T-helper 2 cell (primary cell): ENCODE data around the gene CCNA2.
A peak's percentile ranks its signal among the peaks of the same experiment; 100 is the strongest.

Experiments
- DNase-seq, 5 experiments: peaks; one replicate each; pipeline versions ENCODE4 v3.0.0 to v3.0.0-alpha.2; 2012 to 2022
- total RNA-seq, 2 donors: gene quantifications; one replicate each; lab custom pipeline; 2026; lab: John Stamatoyannopoulos, UW

Gene CCNA2
- total RNA-seq: 2.5 to 5.0 reads per million in 2 donors

DNA sequence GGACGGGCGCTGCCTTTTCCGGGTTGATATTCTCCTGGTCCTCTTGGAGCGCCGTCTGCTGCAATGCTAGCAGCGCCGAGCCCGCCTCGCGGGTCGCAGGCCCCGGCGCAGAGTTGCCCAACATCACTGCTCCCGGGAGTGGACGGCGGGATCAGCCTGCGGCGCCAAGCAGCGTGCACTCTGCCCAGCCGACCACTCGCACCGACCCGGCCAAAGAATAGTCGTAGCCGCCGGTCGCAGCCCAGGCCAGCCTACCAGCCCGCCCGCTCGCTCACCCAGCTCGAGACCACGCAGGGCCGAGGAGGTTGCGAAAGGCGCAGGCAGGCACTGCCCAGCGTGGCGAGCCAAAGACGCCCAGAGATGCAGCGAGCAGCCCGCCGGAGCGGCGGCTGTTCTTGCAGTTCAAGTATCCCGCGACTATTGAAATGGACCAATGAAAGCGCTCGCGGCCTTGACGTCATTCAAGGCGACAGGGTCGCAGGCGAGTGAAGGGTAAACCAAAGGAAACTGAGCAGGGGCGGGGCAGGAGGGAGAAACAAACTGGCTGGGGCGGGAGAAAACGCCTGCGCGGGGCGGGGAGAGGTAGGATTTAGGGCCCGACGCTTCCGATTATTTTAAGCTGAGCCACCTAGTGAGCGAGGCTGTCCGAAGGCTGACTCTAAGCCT is at the start of gene CCNA2:
CCNA2 (minus strand) TSS at position 379 of the 666 bp plus-strand sequence; CDS start at position 124, 255 bp downstream.
- DNase-seq: peak; percentile 86 to 98 (median 92)

- peak; percentile 81 to 96 (median 92) for DNase-seq
These were observed 46.4 kb upstream of the CCNA2 start, which contains the start of gene BBS7 for GRCh38 chr4:121869841-121870822. Gene BBS7 (minus strand): TSS chr4:121870474. CDS start chr4:121870313, 161 bp downstream.

- DNase-seq: no peak
These were observed 40.1 kb upstream of the CCNA2 start for GRCh38 chr4:121863799-121864198.

DNA sequence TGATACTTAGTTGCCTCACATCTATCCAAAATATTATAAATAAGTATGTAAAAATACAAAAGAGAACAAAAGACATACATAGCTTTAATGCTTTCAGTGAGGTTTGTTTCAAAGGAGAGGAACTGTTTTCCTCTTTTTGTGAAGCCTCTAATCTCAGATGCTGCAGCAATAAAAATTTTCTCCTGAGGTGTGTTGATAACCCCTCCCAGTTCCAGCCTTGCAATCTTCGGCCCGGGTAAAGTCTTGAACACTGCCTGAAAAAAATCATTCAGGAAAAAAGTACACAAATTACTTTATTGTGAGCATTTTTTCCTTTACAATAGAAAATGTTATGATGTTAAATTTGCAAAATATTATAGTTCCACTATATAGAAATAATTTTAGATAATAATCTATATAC is 37.7 kb upstream of the CCNA2 start:
- no peak for DNase-seq

- no peak for DNase-seq
These were observed 36.4 kb upstream of the CCNA2 start for GRCh38 chr4:121860121-121860520.

DNA sequence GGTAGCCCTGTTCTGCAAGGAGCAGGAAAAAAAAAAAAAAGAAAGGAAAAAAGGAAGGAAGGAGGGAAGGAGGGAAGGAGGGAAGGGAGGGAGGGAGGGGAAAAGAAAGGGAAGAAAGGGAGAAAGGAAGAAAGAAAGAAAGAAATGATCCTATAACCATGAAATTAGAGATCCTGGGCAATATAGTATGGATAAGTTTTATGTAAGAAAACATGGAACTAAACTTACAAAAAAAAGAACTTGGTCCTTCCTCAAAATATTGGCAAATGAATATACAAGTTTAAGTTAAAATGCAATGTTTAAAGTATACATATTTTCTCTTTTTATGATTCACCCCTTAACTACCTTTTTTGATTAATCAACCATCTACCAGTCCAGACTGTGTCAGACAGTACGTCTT is 27.7 kb upstream of the CCNA2 start:
- no peak for DNase-seq

- peak in 1 of 5 experiments; percentile 32 for DNase-seq
These were observed 23.0 kb upstream of the CCNA2 start for GRCh38 chr4:121846662-121847061.

DNA sequence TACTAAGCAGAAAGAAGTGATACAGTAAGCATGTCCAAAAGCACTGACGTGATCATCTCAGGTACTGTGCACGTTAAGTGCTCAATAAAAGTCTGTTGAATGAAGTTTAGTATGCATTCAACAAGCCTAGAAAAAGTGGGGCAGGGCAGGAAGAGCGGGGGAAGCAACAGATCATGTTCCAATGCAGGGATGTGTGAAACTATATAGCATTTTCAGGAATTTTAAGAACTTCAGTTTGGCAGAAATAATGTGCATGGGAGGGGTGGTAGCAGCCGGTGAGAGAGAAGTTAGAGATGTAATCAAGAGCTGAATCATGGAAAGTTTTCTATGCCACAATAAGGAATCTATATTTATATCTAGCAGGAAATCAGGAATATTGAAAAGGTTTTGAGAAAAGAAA is 19.2 kb upstream of the CCNA2 start:
- no peak for DNase-seq

GRCh38 chr4:121838136-121838535 is 14.5 kb upstream of the CCNA2 start:
- DNase-seq: no peak

- no peak for DNase-seq
These were observed 5.8 kb upstream of the CCNA2 start for GRCh38 chr4:121829511-121829910.

- no peak for DNase-seq
These were observed 4.2 kb upstream of the CCNA2 start for GRCh38 chr4:121827853-121828252.

- DNase-seq: no peak
These were observed 1.3 kb upstream of the CCNA2 start for GRCh38 chr4:121824950-121825349.

DNA sequence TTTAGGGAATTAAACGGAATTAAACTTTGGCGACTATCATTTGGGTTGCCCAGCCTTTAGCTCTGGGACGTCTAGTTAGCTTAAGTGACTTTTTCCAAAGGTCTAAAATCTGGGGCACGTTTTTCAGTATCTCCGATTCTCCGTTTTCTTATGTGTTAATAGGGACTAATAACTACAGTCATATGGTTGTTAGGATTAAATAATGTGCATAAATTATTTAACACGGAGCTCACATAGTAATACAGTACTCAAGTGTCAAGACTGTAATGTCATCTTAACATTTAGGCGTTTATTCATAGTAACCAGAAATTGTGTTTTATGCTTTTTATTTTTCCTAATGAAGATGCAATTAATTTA is 466 bp upstream of the CCNA2 start:
- DNase-seq: no peak

GRCh38 chr4:121822796-121823504 is 733 bp downstream of the CCNA2 start:
- DNase-seq: peak in 4 of 5 experiments; percentile 6 to 75 (median 11)

DNA sequence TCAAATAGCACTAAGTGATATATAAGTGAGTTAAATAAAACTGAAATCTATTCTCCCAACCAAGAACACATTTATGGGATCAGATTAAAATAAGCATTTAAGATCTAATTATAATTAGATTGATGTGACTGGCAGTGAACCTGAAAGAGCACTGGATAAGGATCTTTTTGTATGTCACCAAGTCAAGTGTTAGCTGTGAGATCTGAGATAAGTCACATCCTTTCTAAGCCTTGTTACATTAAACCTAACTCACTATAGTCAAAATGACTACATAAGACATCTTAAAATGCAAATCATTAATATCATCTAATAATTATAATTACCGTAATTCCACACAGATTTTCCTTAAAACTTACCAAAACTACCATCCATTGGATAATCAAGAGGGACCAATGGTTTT is 1.6 kb downstream of the CCNA2 start:
- peak in 1 of 5 experiments; percentile 70 for DNase-seq

DNA sequence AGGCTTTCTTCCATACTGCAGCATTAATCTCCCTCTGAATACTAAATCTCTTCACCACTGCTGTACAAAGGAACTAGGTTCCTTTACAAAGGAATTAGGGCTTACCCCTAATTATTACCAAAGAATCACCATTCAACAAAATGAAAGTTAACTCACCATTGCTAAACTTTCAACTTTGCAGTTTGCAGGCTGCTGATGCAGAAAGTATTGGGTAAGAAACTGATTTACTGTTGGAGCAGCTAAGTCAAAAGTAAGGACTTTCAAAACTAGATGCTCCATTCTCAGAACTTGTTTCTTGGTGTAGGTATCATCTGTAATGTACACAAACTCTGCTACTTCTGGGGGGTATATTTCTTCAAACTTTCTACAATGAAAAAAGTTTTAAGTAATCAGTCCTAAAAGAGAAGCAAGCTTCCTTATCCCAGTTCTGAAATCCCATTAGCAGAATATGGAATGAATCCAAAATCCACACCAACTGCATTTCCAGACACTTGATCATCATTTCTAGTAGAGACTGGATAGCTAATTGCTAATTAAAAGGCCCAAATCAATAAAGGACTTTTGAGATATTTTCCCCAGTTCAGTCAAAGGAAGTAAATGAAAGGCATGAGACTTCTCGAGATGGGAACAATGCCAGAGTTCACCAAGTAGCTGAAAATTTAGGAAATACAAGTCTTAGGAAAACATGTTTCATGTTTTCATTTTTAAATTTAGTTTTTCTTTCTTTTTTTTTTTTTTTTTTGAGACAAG is 4.3 kb downstream of the CCNA2 start:
- no peak for DNase-seq

GRCh38 chr4:121818215-121818614 is 5.5 kb downstream of the CCNA2 start:
- DNase-seq: no peak

GRCh38 chr4:121817701-121818100 is 6.0 kb downstream of the CCNA2 start:
- DNase-seq: no peak

- no peak for DNase-seq
These were observed 6.7 kb downstream of the CCNA2 start for GRCh38 chr4:121817006-121817405.

- no peak for DNase-seq
These were observed 8.9 kb downstream of the CCNA2 start for GRCh38 chr4:121814756-121815155.

DNA sequence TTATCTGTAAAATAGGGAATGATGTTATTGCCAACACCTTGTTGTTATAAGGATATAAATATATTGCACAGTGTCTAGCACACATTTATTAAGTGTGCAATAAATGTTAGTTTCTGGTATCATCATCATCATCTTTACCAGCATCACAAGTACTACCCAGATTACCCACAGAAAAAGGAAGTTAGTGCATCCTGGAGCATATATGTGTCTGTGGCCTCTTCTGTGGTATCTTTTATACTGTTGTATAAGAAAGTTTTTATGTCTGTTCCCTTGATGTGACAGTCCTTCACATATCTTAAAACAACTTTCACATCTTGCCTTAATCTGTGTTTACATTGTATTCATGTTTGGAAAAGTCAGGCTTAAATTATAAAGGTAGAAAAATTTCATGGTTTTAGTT is 12.6 kb downstream of the CCNA2 start:
- DNase-seq: peak in 1 of 5 experiments; percentile 67

DNA sequence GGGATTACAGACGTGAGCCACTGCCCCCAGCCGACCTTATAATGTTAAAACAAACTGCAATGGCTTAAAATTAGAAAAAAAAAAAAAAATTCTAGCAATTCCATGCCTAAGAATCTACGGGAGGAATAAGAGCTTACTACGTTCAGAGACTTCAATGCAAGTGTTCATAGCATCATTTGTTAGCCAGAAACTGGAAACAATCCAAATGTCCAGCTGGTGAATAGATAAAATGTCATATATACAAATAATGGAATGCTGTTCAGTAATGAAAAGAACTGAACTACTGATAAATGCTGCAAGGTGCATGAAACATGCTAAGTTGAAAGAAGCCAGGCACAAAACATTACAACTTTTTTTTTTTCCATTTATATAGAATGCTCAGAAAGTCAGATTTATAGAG is 17.3 kb downstream of the CCNA2 start:
- no peak for DNase-seq
